Measurements from ENCODE around the gene HEMGN. TPM values are rescaled to one million over a fixed set of nuclear protein-coding genes. Genes with fewer than 3 reads are reported as not detected.

HEMGN gene
- total RNA-seq, 2 donors from 2014 or later = 1.4 TPM; not detected in 1

DNA sequence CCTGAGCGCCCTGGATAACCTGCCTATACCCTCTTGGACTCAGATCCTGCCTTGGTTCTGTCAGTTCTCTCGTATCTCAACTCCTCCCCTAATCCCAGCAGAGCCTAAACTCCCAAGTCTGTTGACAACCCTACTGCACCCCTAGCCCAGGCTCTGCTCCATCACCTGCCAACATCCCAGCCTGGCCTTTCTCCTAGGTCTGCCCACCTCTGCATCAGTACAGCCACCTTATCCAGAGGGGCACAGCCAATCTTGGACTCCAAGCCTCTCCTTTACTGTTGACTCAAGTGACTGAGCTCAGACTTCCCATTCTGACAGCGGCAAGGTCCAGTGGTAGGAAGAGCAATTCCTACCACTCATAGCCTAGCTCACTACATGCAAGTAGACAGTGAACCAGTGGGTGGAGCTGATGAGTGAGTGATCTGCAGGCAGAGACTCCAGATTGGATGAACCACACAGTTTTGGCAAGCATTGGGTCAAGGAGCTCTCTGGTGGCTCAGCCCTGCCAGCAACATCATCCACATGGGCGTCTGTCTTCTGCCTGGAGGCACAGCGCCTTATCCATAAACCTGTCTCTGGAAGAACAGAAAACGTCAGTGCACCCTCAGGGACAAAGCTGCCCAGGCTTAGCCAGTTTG is 42.2 kb downstream of the HEMGN start:
- Histone ChIP-seq H3K4me3 (no peak overlapping the region), H3K4me1 (replicated peaks) (no peaks in the 10 kb centered on the region), H3K9me3 (no peaks in the 10 kb centered on the region), H3K27ac (no peak overlapping the region), H3K27me3 (replicated peaks; ENCODE audit: insufficient read depth) (no peaks in the 10 kb centered on the region), H3K36me3 (no peaks in the 10 kb centered on the region)
- TF ChIP-seq, protein P1, sequence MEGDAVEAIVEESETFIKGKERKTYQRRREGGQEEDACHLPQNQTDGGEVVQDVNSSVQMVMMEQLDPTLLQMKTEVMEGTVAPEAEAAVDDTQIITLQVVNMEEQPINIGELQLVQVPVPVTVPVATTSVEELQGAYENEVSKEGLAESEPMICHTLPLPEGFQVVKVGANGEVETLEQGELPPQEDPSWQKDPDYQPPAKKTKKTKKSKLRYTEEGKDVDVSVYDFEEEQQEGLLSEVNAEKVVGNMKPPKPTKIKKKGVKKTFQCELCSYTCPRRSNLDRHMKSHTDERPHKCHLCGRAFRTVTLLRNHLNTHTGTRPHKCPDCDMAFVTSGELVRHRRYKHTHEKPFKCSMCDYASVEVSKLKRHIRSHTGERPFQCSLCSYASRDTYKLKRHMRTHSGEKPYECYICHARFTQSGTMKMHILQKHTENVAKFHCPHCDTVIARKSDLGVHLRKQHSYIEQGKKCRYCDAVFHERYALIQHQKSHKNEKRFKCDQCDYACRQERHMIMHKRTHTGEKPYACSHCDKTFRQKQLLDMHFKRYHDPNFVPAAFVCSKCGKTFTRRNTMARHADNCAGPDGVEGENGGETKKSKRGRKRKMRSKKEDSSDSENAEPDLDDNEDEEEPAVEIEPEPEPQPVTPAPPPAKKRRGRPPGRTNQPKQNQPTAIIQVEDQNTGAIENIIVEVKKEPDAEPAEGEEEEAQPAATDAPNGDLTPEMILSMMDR (IDR thresholded peaks at IDR 0.05) = no peak
- no peak for TF ChIP-seq POLR2A (IDR thresholded peaks at IDR 0.05)
- TF ChIP-seq POLR2AphosphoS5 (IDR thresholded peaks at IDR 0.05) = no peak
- intact Hi-C loops (cut with DNase I) = no loop called here
- WGBS = 61% methylated on average over 6 of the region's 6 CpGs
- no peak for DNase-seq (ENCODE audit: low spot score)

DNA sequence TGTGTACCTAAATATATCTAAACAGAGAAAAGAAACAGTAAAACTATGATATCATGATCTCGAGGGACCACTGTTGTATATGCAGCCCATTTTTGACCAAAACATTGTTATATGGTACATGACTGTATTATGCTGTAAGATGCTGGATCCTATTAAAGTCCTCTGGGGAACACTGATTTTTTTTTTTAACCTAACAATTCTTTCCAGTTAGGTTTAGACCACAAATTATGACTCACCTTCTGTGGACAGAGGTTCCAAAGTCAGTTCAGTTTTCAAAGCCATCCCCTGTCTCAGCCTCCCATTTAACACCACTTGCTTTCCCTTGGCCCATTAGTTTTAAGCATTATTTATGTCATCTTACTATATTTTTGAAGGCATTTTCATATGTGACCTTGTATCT is 42.8 kb downstream of the HEMGN start:
- H3K27me3 ChIP-seq (replicated peaks; ENCODE audit: insufficient read depth) = no peaks in the 10 kb centered on the region
- no peak overlapping the region for H3K27ac ChIP-seq
- 94% methylated on average over 1 of the region's 1 CpG for WGBS
- intact Hi-C loops (cut with DNase I) = no loop called here
- DNase-seq (ENCODE audit: low spot score) = no peak
- H3K4me1 ChIP-seq (replicated peaks) = no peaks in the 10 kb centered on the region
- TF ChIP-seq, protein P1 (IDR thresholded peaks at IDR 0.05) = no peak
- TF ChIP-seq POLR2AphosphoS5 (IDR thresholded peaks at IDR 0.05) (no peak), POLR2A (IDR thresholded peaks at IDR 0.05) (no peak)
- H3K36me3 ChIP-seq = no peaks in the 10 kb centered on the region
- no peaks in the 10 kb centered on the region for H3K9me3 ChIP-seq
- H3K4me3 ChIP-seq = no peak overlapping the region

DNA sequence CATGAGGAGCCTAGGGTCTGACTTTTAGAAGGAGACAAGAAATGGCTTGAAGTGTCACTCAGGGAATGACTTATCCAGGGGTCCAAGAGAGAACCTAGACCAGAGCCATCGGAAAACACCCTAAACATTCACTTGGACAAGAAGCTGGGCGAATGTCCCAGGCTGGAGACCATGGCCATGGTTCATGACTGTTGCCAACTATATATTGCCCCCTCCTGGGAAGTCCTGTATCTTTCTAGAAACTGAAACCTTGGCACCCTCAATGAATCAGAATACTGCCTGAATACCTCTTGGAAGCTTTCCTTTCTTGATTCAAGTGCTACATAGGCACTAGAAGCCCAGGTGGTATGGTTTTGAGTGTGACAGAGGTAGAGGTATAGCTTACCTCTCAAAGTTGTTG is 45.6 kb downstream of the HEMGN start:
- H3K27me3 ChIP-seq (replicated peaks; ENCODE audit: insufficient read depth) = no peaks in the 10 kb centered on the region
- DNase-seq (ENCODE audit: low spot score) = no peak
- WGBS = 85% methylated on average over 2 of the region's 2 CpGs
- H3K4me1 ChIP-seq (replicated peaks) = no peaks in the 10 kb centered on the region
- H3K9me3 ChIP-seq = no peaks in the 10 kb centered on the region
- no peaks in the 10 kb centered on the region for H3K36me3 ChIP-seq
- no peak overlapping the region for H3K4me3 ChIP-seq
- intact Hi-C loops (cut with DNase I) = no loop called here
- no peak overlapping the region for H3K27ac ChIP-seq
- no peak for TF ChIP-seq POLR2AphosphoS5 (IDR thresholded peaks at IDR 0.05)
- TF ChIP-seq POLR2A (IDR thresholded peaks at IDR 0.05) = no peak
- TF ChIP-seq, protein P1 (IDR thresholded peaks at IDR 0.05) = no peak

DNA sequence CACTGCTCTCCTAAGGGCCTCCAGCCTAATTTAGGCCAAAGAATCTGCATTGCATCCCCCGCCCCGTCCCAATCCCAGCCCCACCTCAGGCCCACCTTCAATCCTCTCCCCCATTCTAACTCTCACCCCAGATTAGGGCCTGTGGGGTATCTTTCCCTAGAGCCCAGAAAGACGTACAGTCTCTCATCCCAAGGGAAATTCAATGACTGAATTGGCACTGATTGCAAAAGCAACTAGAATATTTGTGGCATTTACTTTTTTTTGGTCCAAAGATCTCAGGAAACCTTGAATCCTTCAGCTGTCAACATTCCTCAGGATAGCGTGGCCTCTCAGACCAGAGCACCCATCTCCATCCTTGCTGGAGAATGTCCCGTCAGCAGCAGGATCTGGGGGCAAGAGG is 46.2 kb downstream of the HEMGN start:
- H3K9me3 ChIP-seq = no peaks in the 10 kb centered on the region
- no peaks in the 10 kb centered on the region for H3K4me1 ChIP-seq (replicated peaks)
- H3K36me3 ChIP-seq = no peaks in the 10 kb centered on the region
- H3K27ac ChIP-seq = no peak overlapping the region
- no peak for TF ChIP-seq POLR2AphosphoS5 (IDR thresholded peaks at IDR 0.05)
- TF ChIP-seq POLR2A (IDR thresholded peaks at IDR 0.05) = no peak
- TF ChIP-seq, protein P1 (IDR thresholded peaks at IDR 0.05) = no peak
- H3K4me3 ChIP-seq = no peak overlapping the region
- intact Hi-C loops (cut with DNase I) = no loop called here
- H3K27me3 ChIP-seq (replicated peaks; ENCODE audit: insufficient read depth) = no peaks in the 10 kb centered on the region
- 92% methylated on average over 5 of the region's 5 CpGs for WGBS
- DNase-seq (ENCODE audit: low spot score) = no peak
